ENCODE results near the gene NRF1. TPM values are rescaled to one million over a fixed set of nuclear protein-coding genes. Genes with fewer than 3 reads are reported as not detected.
A peak's percentile ranks its signal among the peaks of the same experiment; 100 is the strongest.

Gene NRF1
- total RNA-seq, 2 experiments from 2014 or later: 17.9 to 20.4 TPM

- no peak overlapping the region for H3K4me3 Mint-ChIP-seq
- no peak for DNase-seq
- no peak overlapping the region for H3K27ac Mint-ChIP-seq
- H3K4me1 Mint-ChIP-seq: no peaks in the 10 kb centered on the region
- H3K36me3 Mint-ChIP-seq: peaks cover 33% of the 10 kb centered on the region
- H3K9me3 Mint-ChIP-seq: peaks cover 2% of the 10 kb centered on the region
- no peaks in the 10 kb centered on the region for H3K27me3 Mint-ChIP-seq
Measured at GRCh38 chr7:129675521-129675920, 64.0 kb downstream of the NRF1 start.

GRCh38 chr7:129676017-129676897 is 64.7 kb downstream of the NRF1 start:
- no peak overlapping the region for H3K4me3 Mint-ChIP-seq
- no peaks in the 10 kb centered on the region for H3K4me1 Mint-ChIP-seq
- H3K9me3 Mint-ChIP-seq: peaks cover 2% of the 10 kb centered on the region
- peaks cover 33% of the 10 kb centered on the region for H3K36me3 Mint-ChIP-seq
- no peak for DNase-seq
- H3K27ac Mint-ChIP-seq: no peak overlapping the region
- no peaks in the 10 kb centered on the region for H3K27me3 Mint-ChIP-seq

- Mint-ChIP-seq H3K9me3 (peaks cover 2% of the 10 kb centered on the region), H3K4me3 (no peak overlapping the region), H3K27ac (no peak overlapping the region), H3K36me3 (peaks cover 33% of the 10 kb centered on the region), H3K4me1 (no peaks in the 10 kb centered on the region), H3K27me3 (no peaks in the 10 kb centered on the region)
- DNase-seq: no peak
Measured at GRCh38 chr7:129677796-129678195, 66.3 kb downstream of the NRF1 start.

GRCh38 chr7:129678606-129679005 is 67.1 kb downstream of the NRF1 start:
- no peak overlapping the region for H3K27ac Mint-ChIP-seq
- no peak overlapping the region for H3K4me3 Mint-ChIP-seq
- no peaks in the 10 kb centered on the region for H3K27me3 Mint-ChIP-seq
- peaks cover 36% of the 10 kb centered on the region for H3K36me3 Mint-ChIP-seq
- peaks cover 2% of the 10 kb centered on the region for H3K9me3 Mint-ChIP-seq
- no peak for DNase-seq
- no peaks in the 10 kb centered on the region for H3K4me1 Mint-ChIP-seq

GRCh38 chr7:129680400-129680799 is 68.9 kb downstream of the NRF1 start:
- DNase-seq: no peak
- H3K9me3 Mint-ChIP-seq: no peaks in the 10 kb centered on the region
- no peaks in the 10 kb centered on the region for H3K4me1 Mint-ChIP-seq
- peaks cover 24% of the 10 kb centered on the region for H3K36me3 Mint-ChIP-seq
- no peaks in the 10 kb centered on the region for H3K27me3 Mint-ChIP-seq
- H3K4me3 Mint-ChIP-seq: no peak overlapping the region
- H3K27ac Mint-ChIP-seq: no peak overlapping the region

- H3K27me3 Mint-ChIP-seq: no peaks in the 10 kb centered on the region
- H3K36me3 Mint-ChIP-seq: peaks cover 9% of the 10 kb centered on the region
- no peak overlapping the region for H3K27ac Mint-ChIP-seq
- DNase-seq: no peak
- no peak overlapping the region for H3K4me3 Mint-ChIP-seq
- peaks cover 2% of the 10 kb centered on the region for H3K4me1 Mint-ChIP-seq
- H3K9me3 Mint-ChIP-seq: no peaks in the 10 kb centered on the region
Measured at GRCh38 chr7:129684777-129685176, 73.3 kb downstream of the NRF1 start.

GRCh38 chr7:129686063-129686462 is 74.5 kb downstream of the NRF1 start:
- no peak for DNase-seq
- peaks cover 2% of the 10 kb centered on the region for H3K4me1 Mint-ChIP-seq
- H3K4me3 Mint-ChIP-seq: no peak overlapping the region
- peaks cover 4% of the 10 kb centered on the region for H3K36me3 Mint-ChIP-seq
- no peak overlapping the region for H3K27ac Mint-ChIP-seq
- no peaks in the 10 kb centered on the region for H3K9me3 Mint-ChIP-seq
- no peaks in the 10 kb centered on the region for H3K27me3 Mint-ChIP-seq

GRCh38 chr7:129688503-129689222 is 77.1 kb downstream of the NRF1 start:
- peaks cover 11% of the 10 kb centered on the region for H3K36me3 Mint-ChIP-seq
- H3K4me1 Mint-ChIP-seq: peaks cover 4% of the 10 kb centered on the region
- no peaks in the 10 kb centered on the region for H3K27me3 Mint-ChIP-seq
- H3K9me3 Mint-ChIP-seq: no peaks in the 10 kb centered on the region
- no peak for DNase-seq
- H3K4me3 Mint-ChIP-seq: no peak overlapping the region
- no peak overlapping the region for H3K27ac Mint-ChIP-seq

GRCh38 chr7:129689995-129690581 is 78.6 kb downstream of the NRF1 start:
- H3K36me3 Mint-ChIP-seq: peaks cover 11% of the 10 kb centered on the region
- no peaks in the 10 kb centered on the region for H3K9me3 Mint-ChIP-seq

GRCh38 chr7:129690701-129691100 is 79.2 kb downstream of the NRF1 start:
- Mint-ChIP-seq H3K36me3 (peaks cover 11% of the 10 kb centered on the region), H3K9me3 (no peaks in the 10 kb centered on the region), H3K27ac (no peak overlapping the region), H3K4me3 (no peak overlapping the region), H3K4me1 (peaks cover 6% of the 10 kb centered on the region), H3K27me3 (no peaks in the 10 kb centered on the region)
- DNase-seq: no peak

More at GRCh38 chr7:129689995-129690581, 78.6 kb downstream of the NRF1 start:
- no peak for DNase-seq
- Mint-ChIP-seq H3K4me3 (no peak overlapping the region), H3K27me3 (no peaks in the 10 kb centered on the region), H3K4me1 (peaks cover 6% of the 10 kb centered on the region), H3K27ac (no peak overlapping the region)

- DNase-seq: no peak
- Mint-ChIP-seq H3K4me3 (no peak overlapping the region), H3K9me3 (no peaks in the 10 kb centered on the region), H3K27me3 (no peaks in the 10 kb centered on the region), H3K36me3 (peaks cover 5% of the 10 kb centered on the region), H3K27ac (peak overlapping the region; percentile 72), H3K4me1 (peaks cover 7% of the 10 kb centered on the region)
Measured at GRCh38 chr7:129698516-129699418, 87.2 kb downstream of the NRF1 start.

GRCh38 chr7:129702316-129702715 is 90.8 kb downstream of the NRF1 start:
- Mint-ChIP-seq H3K27ac (no peak overlapping the region), H3K4me3 (no peak overlapping the region), H3K27me3 (no peaks in the 10 kb centered on the region), H3K9me3 (no peaks in the 10 kb centered on the region), H3K4me1 (peaks cover 6% of the 10 kb centered on the region), H3K36me3 (peaks cover 5% of the 10 kb centered on the region)
- no peak for DNase-seq

GRCh38 chr7:129702761-129703338 is 91.3 kb downstream of the NRF1 start:
- H3K27me3 Mint-ChIP-seq: no peaks in the 10 kb centered on the region
- H3K36me3 Mint-ChIP-seq: peaks cover 5% of the 10 kb centered on the region
- H3K27ac Mint-ChIP-seq: no peak overlapping the region
- DNase-seq: no peak
- H3K9me3 Mint-ChIP-seq: no peaks in the 10 kb centered on the region
- no peak overlapping the region for H3K4me3 Mint-ChIP-seq
- H3K4me1 Mint-ChIP-seq: peaks cover 9% of the 10 kb centered on the region

GRCh38 chr7:129703751-129704150 is 92.2 kb downstream of the NRF1 start:
- Mint-ChIP-seq H3K27me3 (no peaks in the 10 kb centered on the region), H3K36me3 (peaks cover 5% of the 10 kb centered on the region), H3K27ac (no peak overlapping the region), H3K4me1 (peaks cover 15% of the 10 kb centered on the region), H3K9me3 (no peaks in the 10 kb centered on the region), H3K4me3 (no peak overlapping the region)
- DNase-seq: no peak
